Activated CD4-positive, alpha-beta memory T cell treated with anti-CD3 and anti-CD28 coated beads, Interleukin-2, amount 10 ng/mL, durations not matched to agents 7 days and 5 days (primary cell): ENCODE measurements around the gene KCNQ5. TPM values are rescaled to one million over a fixed set of nuclear protein-coding genes. Genes with fewer than 3 reads are reported as not detected.

Source experiments
- CTCF ChIA-PET: fragments of 350-600 bp; sonication (Branson Sonifier 250); formaldehyde crosslinking; loops from one replicate; lab custom pipeline; 2021; ENCODE audit warnings: antibody characterized with exemption, inconsistent platforms; lab: Charles Lee
- POLR2A ChIA-PET: fragments of 350-600 bp; sonication (Branson Sonifier 250); formaldehyde crosslinking; loops from one replicate; lab custom pipeline; 2021; ENCODE audit warnings: antibody characterized with exemption; lab: Charles Lee
- DNase-seq: peaks from one replicate; pipeline ENCODE4 v3.0.0-alpha.2; 2020
- H3K27ac Mint-ChIP-seq: one replicate; pipeline ENCODE4 v1.8.0; 2021; ENCODE audit warnings: mild to moderate bottlenecking, mixed read lengths
- H3K27me3 Mint-ChIP-seq: one replicate; pipeline ENCODE4 v1.8.0; 2021; ENCODE audit warnings: mixed read lengths
- H3K36me3 Mint-ChIP-seq: one replicate; pipeline ENCODE4 v1.8.0; 2021; ENCODE audit warnings: low read depth, mixed read lengths
- H3K4me1 Mint-ChIP-seq: one replicate; pipeline ENCODE4 v1.8.0; 2021; ENCODE audit warnings: mixed read lengths
- H3K4me3 Mint-ChIP-seq: one replicate; pipeline ENCODE4 v1.8.0; 2021; ENCODE audit warnings: mild to moderate bottlenecking, mixed read lengths
- H3K9me3 Mint-ChIP-seq: one replicate; pipeline ENCODE4 v1.8.0; 2021; ENCODE audit warnings: mixed read lengths
- total RNA-seq, 2 experiments: library from RNA; stranded (reverse); gene quantifications; one replicate each; pipeline ENCODE4 v1.2.3, GENCODE V29; 2021

Gene KCNQ5
- total RNA-seq, 2 experiments from 2014 or later = 4.3 to 4.7 TPM

DNA sequence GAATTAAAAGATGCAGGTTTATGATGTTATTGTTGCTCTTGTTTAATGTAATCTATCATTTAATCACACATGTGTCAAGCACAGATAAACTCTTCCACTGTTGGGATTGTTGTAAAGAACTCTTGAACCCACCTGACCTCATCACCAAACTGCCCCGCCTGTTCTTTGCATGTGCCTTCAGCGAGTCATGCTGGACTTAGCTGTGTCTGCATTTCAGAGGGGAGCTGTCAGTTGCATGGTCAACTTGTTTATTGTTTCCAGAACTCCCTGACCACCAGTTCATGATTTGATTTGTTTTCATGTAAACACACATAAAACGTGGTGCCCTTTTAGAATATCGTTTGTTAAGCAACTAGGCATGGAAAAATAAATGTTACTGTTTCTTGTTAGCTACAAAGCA, 509.8 kb downstream of the KCNQ5 start:
- H3K27ac Mint-ChIP-seq = no peak overlapping the region

DNA sequence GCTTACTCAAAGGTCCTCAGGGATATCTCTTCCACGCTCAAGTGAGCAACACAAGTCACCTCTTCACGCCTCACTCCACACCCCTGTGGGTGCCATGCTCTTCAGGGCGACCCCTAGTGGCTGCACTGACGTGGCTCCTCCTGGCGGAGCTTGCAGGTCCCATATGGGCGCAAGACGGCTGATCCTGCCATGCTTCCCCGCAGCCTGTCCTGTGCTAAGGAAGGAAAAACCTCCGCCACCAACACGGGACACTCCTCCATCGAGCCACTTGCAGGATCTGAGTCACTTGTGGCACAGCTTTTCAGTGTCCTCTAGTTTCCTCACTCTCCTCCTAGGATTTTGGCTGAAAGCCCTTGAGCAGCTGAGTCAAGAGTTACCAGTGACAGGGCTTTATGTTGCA, 512.7 kb downstream of the KCNQ5 start:
- no peak overlapping the region for H3K4me3 Mint-ChIP-seq
- DNase-seq = peak; percentile 33

More for the DNA sequence above, 509.8 kb downstream of the KCNQ5 start:
- Mint-ChIP-seq H3K4me1 (peaks cover 4% of the 10 kb centered on the region), H3K36me3 (no peaks in the 10 kb centered on the region), H3K9me3 (no peaks in the 10 kb centered on the region), H3K27me3 (peaks cover 2% of the 10 kb centered on the region), H3K4me3 (no peak overlapping the region)
- POLR2A ChIA-PET = no interaction called here
- DNase-seq = no peak
- CTCF ChIA-PET = interaction anchor here (0.6 to 9.8 kb wide), 6 partner anchors 12 to 721 kb away, joined by 3 to 120 read pairs (median 14); no protein-coding TSS in a partner anchor

DNA sequence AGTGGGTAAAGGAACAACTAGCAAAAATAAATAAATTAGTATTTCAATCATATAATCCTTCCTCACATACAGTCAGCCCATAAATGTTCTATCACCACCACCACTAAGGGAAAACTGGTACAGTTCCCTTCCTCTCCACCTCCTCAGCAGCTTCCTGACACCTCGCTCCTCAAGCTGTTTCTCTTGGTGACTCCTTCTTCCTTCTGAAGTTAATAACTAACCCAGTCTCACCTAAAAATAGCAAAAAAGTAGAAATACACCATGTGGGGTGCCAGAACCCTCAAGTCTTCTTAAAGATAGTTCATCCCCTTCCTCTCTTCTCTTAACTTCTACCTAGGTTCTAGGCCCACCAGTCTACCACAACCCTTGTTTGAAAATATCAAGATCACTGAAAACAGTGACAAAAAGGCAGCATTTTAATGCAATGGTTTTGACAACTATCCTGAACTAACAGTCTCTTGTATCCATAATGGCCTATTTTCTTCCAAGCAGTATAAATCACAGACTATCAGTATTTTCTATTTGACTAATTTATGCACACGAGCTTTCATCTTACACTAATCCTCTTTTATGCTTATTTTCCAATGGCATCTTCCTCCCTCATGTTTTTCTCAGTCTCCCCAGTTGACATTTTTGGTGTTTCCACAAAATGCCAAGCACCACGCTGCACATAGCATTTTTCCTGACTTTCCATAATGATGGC, 518.0 kb downstream of the KCNQ5 start:
- Mint-ChIP-seq H3K27me3 (no peaks in the 10 kb centered on the region), H3K4me1 (no peaks in the 10 kb centered on the region), H3K27ac (no peak overlapping the region), H3K36me3 (no peaks in the 10 kb centered on the region), H3K4me3 (no peak overlapping the region), H3K9me3 (no peaks in the 10 kb centered on the region)
- no peak for DNase-seq
- CTCF ChIA-PET = interaction anchor here (1.4 kb wide), 1 partner anchor 10 kb away, joined by 5 read pairs; no protein-coding TSS in a partner anchor
- POLR2A ChIA-PET = no interaction called here

More for the DNA sequence above, 512.7 kb downstream of the KCNQ5 start:
- no peaks in the 10 kb centered on the region for H3K9me3 Mint-ChIP-seq
- CTCF ChIA-PET = interaction anchor here (1.0 to 9.8 kb wide), 5 partner anchors 19 to 722 kb away, joined by 3 to 120 read pairs (median 4); no protein-coding TSS in a partner anchor
- no peaks in the 10 kb centered on the region for H3K36me3 Mint-ChIP-seq
- POLR2A ChIA-PET = no interaction called here
- H3K27ac Mint-ChIP-seq = no peak overlapping the region
- peaks cover 2% of the 10 kb centered on the region for H3K27me3 Mint-ChIP-seq
- peaks cover 3% of the 10 kb centered on the region for H3K4me1 Mint-ChIP-seq

DNA sequence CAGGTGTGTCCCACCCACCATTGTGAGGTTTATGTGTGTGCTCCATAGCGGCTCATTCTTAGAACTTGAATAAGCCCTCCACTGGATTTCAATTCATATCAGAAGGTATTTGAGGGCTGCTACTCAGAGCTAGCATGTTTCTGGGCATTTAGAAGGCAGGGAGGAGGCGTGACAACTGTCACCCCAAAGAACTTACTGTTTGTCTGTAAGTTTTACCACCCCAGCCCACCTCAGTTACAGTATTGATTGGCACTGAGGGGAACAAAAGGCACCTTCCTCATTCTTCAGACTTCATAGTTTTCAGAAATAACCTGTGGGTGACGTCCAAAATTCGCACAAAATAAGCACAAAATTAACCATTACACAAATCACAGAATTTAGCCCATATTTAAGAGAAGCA, 521.7 kb downstream of the KCNQ5 start:
- peaks cover 1% of the 10 kb centered on the region for H3K4me1 Mint-ChIP-seq
- H3K27ac Mint-ChIP-seq = no peak overlapping the region
- H3K4me3 Mint-ChIP-seq = no peak overlapping the region
- no peaks in the 10 kb centered on the region for H3K27me3 Mint-ChIP-seq
- H3K9me3 Mint-ChIP-seq = no peaks in the 10 kb centered on the region
- DNase-seq = no peak
- ChIA-PET CTCF (no interaction called here), POLR2A (no interaction called here)
- no peaks in the 10 kb centered on the region for H3K36me3 Mint-ChIP-seq

DNA sequence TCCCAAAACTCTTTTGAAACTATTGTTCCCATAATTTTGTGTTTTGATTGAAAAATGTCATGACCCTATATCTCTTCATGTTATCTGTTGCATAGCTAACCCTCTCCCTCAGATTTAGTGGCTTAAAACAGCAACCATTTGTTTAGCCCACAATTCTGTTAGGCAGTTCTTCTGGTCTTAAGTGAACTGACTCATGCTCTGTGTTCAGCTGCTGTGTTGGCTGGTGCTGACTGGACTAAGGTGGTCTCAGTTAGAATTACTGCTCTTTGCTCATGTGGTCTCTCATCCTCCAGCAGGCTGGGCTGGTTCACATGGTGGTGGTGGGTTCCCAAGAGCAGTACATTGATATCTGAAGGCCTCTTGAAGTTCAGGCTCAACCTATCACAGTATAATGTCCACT, 522.7 kb downstream of the KCNQ5 start:
- ChIA-PET POLR2A (no interaction called here), CTCF (no interaction called here)
- Mint-ChIP-seq H3K9me3 (no peaks in the 10 kb centered on the region), H3K36me3 (no peaks in the 10 kb centered on the region), H3K27me3 (no peaks in the 10 kb centered on the region), H3K4me1 (peaks cover 1% of the 10 kb centered on the region), H3K27ac (no peak overlapping the region), H3K4me3 (no peak overlapping the region)
- DNase-seq = no peak

DNA sequence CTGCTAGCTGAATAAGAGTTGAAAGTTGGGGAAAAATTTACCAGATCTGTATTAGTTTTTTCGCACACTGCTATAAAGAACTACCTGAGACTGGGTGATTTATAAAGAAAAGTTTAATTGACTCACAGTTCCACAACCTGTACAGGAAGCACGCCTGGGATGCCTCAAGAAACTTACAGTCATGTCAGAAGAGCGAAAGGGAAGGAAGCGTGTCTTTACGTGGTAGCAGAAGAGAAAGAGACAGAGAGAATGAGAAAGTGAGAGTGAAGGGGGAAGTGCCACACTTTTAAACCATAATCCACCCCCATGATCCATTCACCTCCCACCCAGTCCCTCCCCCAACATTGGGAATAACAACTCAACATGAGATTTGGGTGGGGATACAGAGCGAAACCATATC, 523.8 kb downstream of the KCNQ5 start:
- H3K36me3 Mint-ChIP-seq = no peaks in the 10 kb centered on the region
- H3K4me1 Mint-ChIP-seq = peaks cover 1% of the 10 kb centered on the region
- no peak overlapping the region for H3K27ac Mint-ChIP-seq
- POLR2A ChIA-PET = no interaction called here
- CTCF ChIA-PET = no interaction called here
- DNase-seq = no peak
- no peaks in the 10 kb centered on the region for H3K27me3 Mint-ChIP-seq
- H3K9me3 Mint-ChIP-seq = no peaks in the 10 kb centered on the region
- no peak overlapping the region for H3K4me3 Mint-ChIP-seq

DNA sequence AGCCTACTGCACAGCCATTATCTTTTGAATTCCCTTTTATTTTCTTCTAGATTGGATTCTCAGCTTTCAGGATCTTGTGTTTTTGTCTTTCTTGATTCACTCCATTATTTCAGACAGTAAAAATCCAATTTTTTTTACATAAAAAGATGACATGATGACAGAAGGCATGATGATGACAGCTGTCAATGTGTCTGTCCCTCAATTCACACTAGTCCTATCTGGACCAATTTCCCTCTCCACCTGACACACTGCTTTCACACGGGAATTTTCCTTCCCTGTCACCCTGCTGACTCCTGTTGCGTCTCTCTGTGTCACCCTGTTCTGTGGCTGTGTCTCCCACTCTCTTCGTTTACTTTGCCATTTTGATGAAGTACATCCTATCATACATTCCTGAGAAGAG, 529.9 kb downstream of the KCNQ5 start:
- no peak overlapping the region for H3K27ac Mint-ChIP-seq
- ChIA-PET POLR2A (no interaction called here), CTCF (interaction anchor here (0.6 kb wide), 1 partner anchor 429 kb away, joined by 3 read pairs; no protein-coding TSS in a partner anchor)
- H3K36me3 Mint-ChIP-seq = no peaks in the 10 kb centered on the region
- no peak overlapping the region for H3K4me3 Mint-ChIP-seq
- no peaks in the 10 kb centered on the region for H3K4me1 Mint-ChIP-seq
- no peak for DNase-seq
- peaks cover 5% of the 10 kb centered on the region for H3K27me3 Mint-ChIP-seq
- H3K9me3 Mint-ChIP-seq = no peaks in the 10 kb centered on the region

DNA sequence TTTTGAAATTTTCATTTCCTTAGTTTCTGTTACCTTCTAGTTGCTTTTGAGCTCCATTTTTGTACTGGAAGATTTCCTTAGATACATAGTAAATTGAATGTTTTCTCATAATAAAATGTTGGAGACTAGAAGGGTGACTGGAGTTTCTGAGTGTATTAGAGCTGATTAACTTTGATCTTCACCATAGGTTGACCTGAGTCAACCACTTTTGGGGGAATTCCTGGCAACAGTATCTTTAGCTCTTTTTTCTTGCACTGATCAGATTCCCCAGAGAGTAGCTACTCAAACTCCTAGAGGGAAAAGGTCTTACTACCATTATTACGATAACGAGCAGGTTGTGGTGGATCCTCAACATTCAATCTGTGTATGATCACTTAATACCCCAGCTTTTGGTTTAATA, 530.7 kb downstream of the KCNQ5 start:
- Mint-ChIP-seq H3K27ac (no peak overlapping the region), H3K9me3 (no peaks in the 10 kb centered on the region), H3K27me3 (peaks cover 5% of the 10 kb centered on the region), H3K36me3 (no peaks in the 10 kb centered on the region), H3K4me3 (no peak overlapping the region), H3K4me1 (no peaks in the 10 kb centered on the region)
- ChIA-PET CTCF (interaction anchor here (1.6 kb wide), 1 partner anchor 23 kb away, joined by 5 read pairs; no protein-coding TSS in a partner anchor), POLR2A (no interaction called here)
- DNase-seq = no peak

DNA sequence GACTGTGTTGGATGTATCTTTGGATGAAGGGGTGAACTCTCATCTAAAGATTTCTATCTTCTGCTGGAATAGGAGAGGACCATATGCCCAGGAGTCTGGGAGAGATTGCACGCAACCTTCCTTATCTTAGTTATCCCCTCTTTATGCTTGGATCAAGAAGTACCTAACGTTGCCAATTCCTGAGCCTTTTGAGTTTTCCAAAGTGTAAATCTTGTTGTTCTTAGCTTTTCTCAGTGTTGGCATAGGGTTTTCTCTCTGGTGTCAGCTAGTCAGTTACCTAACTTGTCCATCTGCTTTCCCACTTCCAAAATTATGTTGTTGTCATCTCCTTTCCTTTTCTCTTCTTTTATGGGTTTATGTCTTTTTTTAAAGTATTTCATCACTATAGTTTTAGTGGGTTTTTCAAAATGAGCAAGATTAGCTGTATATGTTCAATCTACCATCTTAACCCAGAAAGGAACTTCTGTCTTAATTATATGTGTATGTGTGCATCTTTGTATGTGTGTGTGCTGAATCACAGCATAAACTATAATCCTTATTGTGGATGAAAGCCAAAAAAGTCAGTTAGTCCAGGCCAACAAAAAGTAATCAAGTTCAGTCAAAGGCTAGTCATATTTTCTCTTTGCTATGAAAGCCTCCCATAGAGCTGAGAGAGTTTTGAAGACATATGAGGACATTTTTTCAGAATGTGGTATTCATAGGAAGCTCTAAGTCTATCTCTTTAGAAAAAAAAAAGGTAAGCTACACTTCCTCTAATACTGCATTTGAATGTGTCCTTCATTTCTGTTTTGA, 531.3 kb downstream of the KCNQ5 start:
- ChIA-PET CTCF (interaction anchor here (0.9 to 1.6 kb wide), 3 partner anchors 19 to 23 kb away, joined by 3 to 5 read pairs (median 3); no protein-coding TSS in a partner anchor), POLR2A (no interaction called here)
- H3K9me3 Mint-ChIP-seq = peaks cover 2% of the 10 kb centered on the region
- H3K27me3 Mint-ChIP-seq = peaks cover 5% of the 10 kb centered on the region
- no peaks in the 10 kb centered on the region for H3K4me1 Mint-ChIP-seq
- H3K27ac Mint-ChIP-seq = no peak overlapping the region
- no peak for DNase-seq
- H3K36me3 Mint-ChIP-seq = no peaks in the 10 kb centered on the region
- no peak overlapping the region for H3K4me3 Mint-ChIP-seq

DNA sequence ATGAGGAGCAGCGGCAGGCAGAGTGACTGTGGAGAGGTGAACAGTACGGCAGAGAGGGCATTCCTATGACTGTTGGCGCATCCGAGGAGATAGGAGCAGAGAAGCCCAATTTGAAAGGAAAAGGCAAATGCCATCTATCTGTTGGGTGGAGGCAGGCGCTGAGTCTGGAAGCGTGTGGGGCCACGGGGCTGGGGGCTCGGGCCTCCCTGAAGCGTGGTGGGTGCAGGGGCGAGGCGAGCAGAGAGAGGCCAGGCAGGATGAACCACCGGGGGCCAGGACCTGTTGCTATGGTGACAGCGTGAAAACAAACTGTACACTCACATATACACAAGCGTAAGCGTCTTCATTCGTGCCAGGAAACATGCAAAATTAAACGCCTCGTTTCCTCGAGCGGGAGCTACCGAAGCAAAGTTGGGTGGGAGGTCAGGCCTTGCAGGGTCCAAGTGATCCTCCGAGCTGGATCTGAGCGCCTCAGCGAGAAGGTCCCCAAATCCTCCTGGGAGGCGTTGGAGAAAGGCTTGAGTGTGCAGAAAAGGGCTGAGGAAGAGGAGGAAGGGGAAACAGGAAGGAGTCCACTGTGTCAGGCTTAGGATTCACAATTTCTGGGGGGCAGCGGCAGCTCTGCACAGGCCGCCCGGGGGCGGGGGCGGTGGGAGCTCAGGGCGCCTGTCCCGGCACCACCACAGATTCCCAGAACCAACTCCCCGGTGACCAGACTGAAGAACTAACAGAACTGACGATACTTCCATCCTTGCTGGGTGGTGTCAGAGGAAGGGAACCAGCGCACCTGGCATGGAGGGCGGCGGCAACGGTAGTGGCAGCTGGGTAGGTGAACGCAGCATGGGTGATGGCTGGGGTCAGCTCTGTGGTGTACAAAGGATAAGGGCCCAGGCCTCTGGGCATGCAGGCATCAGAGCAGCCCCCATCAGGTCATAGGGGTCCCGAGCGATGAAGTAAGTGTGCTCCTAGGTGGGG, 535.2 kb downstream of the KCNQ5 start:
- Mint-ChIP-seq H3K4me1 (no peaks in the 10 kb centered on the region), H3K36me3 (no peaks in the 10 kb centered on the region), H3K27ac (no peak overlapping the region), H3K4me3 (no peak overlapping the region), H3K9me3 (peaks cover 2% of the 10 kb centered on the region), H3K27me3 (peaks cover 3% of the 10 kb centered on the region)
- no peak for DNase-seq
- CTCF ChIA-PET = no interaction called here
- POLR2A ChIA-PET = no interaction called here

DNA sequence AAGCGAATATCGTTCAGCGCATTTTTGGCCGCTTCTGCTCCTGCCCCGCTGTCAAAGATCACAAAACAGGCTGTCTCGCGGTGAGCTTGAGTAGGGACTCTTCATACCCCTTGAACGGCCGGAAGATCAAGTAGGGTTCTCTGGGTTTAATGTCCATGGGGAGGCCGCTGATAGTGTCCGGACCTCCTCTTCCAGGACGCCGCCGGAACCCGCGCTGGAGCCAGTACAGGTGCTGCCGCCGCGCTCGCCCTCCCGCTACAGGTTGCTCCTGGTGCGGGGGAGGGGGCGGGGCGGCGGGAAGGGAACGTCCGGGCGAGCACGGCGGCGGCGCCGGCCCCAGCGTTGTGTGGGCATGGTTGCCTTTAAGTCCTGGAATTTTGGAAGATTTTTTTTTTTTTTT, 536.0 kb downstream of the KCNQ5 start:
- Mint-ChIP-seq H3K27ac (no peak overlapping the region), H3K36me3 (no peaks in the 10 kb centered on the region), H3K4me3 (no peak overlapping the region), H3K4me1 (no peaks in the 10 kb centered on the region), H3K9me3 (peaks cover 2% of the 10 kb centered on the region), H3K27me3 (peaks cover 3% of the 10 kb centered on the region)
- POLR2A ChIA-PET = no interaction called here
- CTCF ChIA-PET = interaction anchor here (1.3 kb wide), 1 partner anchor 746 kb away, joined by 3 read pairs; no protein-coding TSS in a partner anchor
- DNase-seq = no peak

DNA sequence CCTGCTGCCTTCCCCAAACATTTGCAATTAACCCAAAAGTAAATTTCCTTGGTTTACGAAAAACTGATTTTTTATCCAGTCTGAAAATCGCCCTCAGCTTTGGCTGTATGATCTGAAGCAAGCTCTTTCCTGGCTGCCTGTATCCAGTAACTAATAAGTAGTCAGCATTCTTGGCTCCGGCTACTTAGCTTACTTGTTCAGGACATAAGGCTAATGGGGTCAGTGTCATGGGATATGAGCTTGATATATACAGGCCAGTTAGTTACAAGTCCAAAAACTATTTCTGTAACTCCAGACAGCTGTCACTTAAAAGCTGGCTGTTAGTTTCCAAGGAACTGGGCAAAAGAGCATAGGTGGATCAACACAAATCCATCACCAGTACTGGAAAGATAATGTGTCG, 547.2 kb downstream of the KCNQ5 start:
- no peaks in the 10 kb centered on the region for H3K4me1 Mint-ChIP-seq
- H3K27me3 Mint-ChIP-seq = no peaks in the 10 kb centered on the region
- no peak overlapping the region for H3K4me3 Mint-ChIP-seq
- no peaks in the 10 kb centered on the region for H3K36me3 Mint-ChIP-seq
- ChIA-PET CTCF (interaction anchor here (0.6 kb wide), 1 partner anchor 572 kb away, joined by 3 read pairs; no protein-coding TSS in a partner anchor), POLR2A (no interaction called here)
- no peak for DNase-seq
- H3K27ac Mint-ChIP-seq = no peak overlapping the region
- no peaks in the 10 kb centered on the region for H3K9me3 Mint-ChIP-seq
